Esophagus muscularis mucosa (tissue), 3 donors: ENCODE data around the gene DYNC1I1.

Source experiments
- CTCF ChIP-seq, 3 experiments: fragments of 200-600 bp in 2 of 3; fragments of 450-650 bp in 1 of 3; sonication (generic) in 2 of 3; IDR thresholded peaks; one replicate each; pipeline ENCODE4 v1.5.1; 2017 to 2019; ENCODE audit warnings: antibody characterized with exemption in 3 of 3, mild to moderate bottlenecking in 2 of 3, moderate library complexity in 1 of 3
- POLR2A ChIP-seq: fragments of 450-650 bp; IDR thresholded peaks from one replicate; pipeline ENCODE4 v1.6.1; 2017; ENCODE audit warnings: antibody characterized with exemption, moderate library complexity, mild to moderate bottlenecking, low read depth

- TF ChIP-seq CTCF (IDR thresholded peaks at IDR 0.05) (no peak), POLR2A (no peak)
These were observed 18.9 kb upstream of the DYNC1I1 start for GRCh38 chr7:95753440-95753839.
